PC-9 (cell line): ENCODE data around the gene CD59. TPM values are rescaled to one million over a fixed set of nuclear protein-coding genes. Genes with fewer than 3 reads are reported as not detected.

ENCODE experiments used
- BruUV-seq: library from RNA; stranded (reverse); fragments of 400-500 nt; replicated peaks from 2 replicates; lab custom pipeline; 2021; lab: Mats Ljungman, UMichigan
- CTCF ChIA-PET: fragments of 300-600 bp; sonication (Branson Sonifier 250); formaldehyde crosslinking; loops from one replicate; lab custom pipeline; 2022; ENCODE audit warnings: antibody characterized with exemption; lab: Charles Lee
- POLR2A ChIA-PET: fragments of 300-600 bp; sonication (Branson Sonifier 250); formaldehyde crosslinking; loops from one replicate; lab custom pipeline; 2022; ENCODE audit warnings: antibody characterized with exemption; ENCODE audit not compliant: unreplicated experiment; lab: Charles Lee
- DNase-seq, 2 experiments: peaks; one replicate each; pipeline versions ENCODE4 v3.0.0 to v3.0.0-alpha.2; 2015 to 2022; ENCODE audit warnings: mixed read lengths in 1 of 2
- H2AFZ ChIP-seq: fragments of 200-600 bp; sonication (generic); 2 replicates; pipeline ENCODE4 v1.8.1; 2017; ENCODE audit warnings: antibody characterized with exemption
- H3F3A ChIP-seq: fragments of 200-600 bp; sonication (generic); 2 replicates; pipeline ENCODE4 v1.8.1; 2017; ENCODE audit warnings: antibody characterized with exemption, mild to moderate bottlenecking, low read depth; ENCODE audit not compliant: insufficient read depth
- H3K27ac ChIP-seq: fragments of 200-600 bp; sonication (generic); 2 replicates; pipeline ENCODE4 v1.6.1; 2016; ENCODE audit warnings: mixed run types
- H3K27me3 ChIP-seq: fragments of 200-600 bp; sonication (generic); 2 replicates; pipeline ENCODE4 v1.6.1; 2016; ENCODE audit warnings: low read depth, mixed run types; ENCODE audit not compliant: insufficient read depth
- H3K36me3 ChIP-seq: fragments of 200-600 bp; sonication (generic); 2 replicates; pipeline ENCODE4 v1.6.1; 2016; ENCODE audit warnings: low read depth, mixed run types
- H3K4me1 ChIP-seq: fragments of 200-600 bp; sonication (generic); replicated peaks from 2 replicates; pipeline ENCODE4 v1.6.1; 2016; ENCODE audit warnings: mixed run types; ENCODE audit not compliant: insufficient read depth
- H3K4me2 ChIP-seq: fragments of 200-600 bp; sonication (generic); 2 replicates; pipeline ENCODE4 v1.6.1; 2017; ENCODE audit warnings: mixed run types
- H3K4me3 ChIP-seq: fragments of 200-600 bp; sonication (generic); 2 replicates; pipeline ENCODE4 v1.6.1; 2016; ENCODE audit warnings: mixed run types
- H3K79me2 ChIP-seq: fragments of 200-600 bp; sonication (generic); 2 replicates; pipeline ENCODE4 v1.6.1; 2017; ENCODE audit warnings: low read depth, mixed run types
- H3K9me2 ChIP-seq: fragments of 200-600 bp; sonication (generic); 2 replicates; pipeline ENCODE4 v1.8.1; 2017; ENCODE audit warnings: mild to moderate bottlenecking; ENCODE audit not compliant: insufficient read depth
- H3K9me3 ChIP-seq: fragments of 200-600 bp; sonication (generic); 2 replicates; pipeline ENCODE4 v1.8.1; 2016; ENCODE audit warnings: low read depth; ENCODE audit not compliant: insufficient read depth
- H4K20me1 ChIP-seq: fragments of 200-600 bp; sonication (generic); 2 replicates; pipeline ENCODE4 v1.8.1; 2017; ENCODE audit not compliant: insufficient read depth
- EZH2 ChIP-seq: fragments of 200-600 bp; sonication (generic); IDR thresholded peaks from 2 replicates; pipeline ENCODE4 v1.8.0; 2017; ENCODE audit warnings: antibody characterized with exemption, low read depth
- intact Hi-C: fragments of 100-400 bp; cut with micrococcal nuclease; formaldehyde crosslinking; loops from one replicate; pipeline ENCODE4 v1.10.0; 2022; ENCODE audit not compliant: unreplicated experiment
- total RNA-seq: library from RNA; stranded (reverse); gene quantifications from 2 replicates; pipeline ENCODE4 v1.2.3, GENCODE V29; 2021
- TF ChIP-seq, protein P1 (sequence below): fragments of 200-600 bp; sonication (generic); conservative IDR thresholded peaks from 2 replicates; pipeline ENCODE4 v1.6.1; 2017; ENCODE audit warnings: mixed run types, antibody characterized with exemption, mild to moderate bottlenecking, moderate library complexity

Gene CD59
- total RNA-seq, 1 experiment from 2014 or later, result 291 TPM

DNA sequence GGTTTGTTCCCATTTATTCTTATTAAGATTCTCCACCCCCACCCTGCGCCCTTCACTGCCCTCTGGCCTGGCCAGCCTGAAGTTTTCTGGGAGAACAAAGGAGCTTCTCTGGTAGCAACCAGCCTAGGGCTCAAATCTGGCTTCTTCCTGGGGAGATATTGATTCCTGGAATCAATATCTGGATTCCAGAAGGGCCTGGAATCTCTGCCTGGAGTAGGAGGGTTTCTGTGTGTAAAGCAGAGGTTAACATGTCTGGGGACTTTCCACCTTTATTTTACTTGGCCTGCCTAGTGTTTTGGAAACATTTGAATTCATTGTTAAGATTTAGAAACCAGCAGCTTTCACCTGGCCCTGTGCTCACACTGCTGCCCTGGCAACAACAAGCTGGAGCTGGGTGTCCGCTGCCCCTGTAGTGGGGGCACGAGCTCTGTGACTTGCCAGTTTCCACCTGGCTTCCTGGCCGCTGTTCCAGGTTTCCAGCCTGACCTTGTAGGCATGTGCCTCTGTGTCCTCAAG, 41.1 kb downstream of the CD59 start:
- Histone ChIP-seq H3K27ac (no peak overlapping the region), H3K36me3 (no peaks in the 10 kb centered on the region), H3K4me2 (no peak overlapping the region), H3K4me1 (peaks cover 72% of the 10 kb centered on the region), H3K79me2 (no peaks in the 10 kb centered on the region), H3K9me3 (no peaks in the 10 kb centered on the region), H4K20me1 (no peaks in the 10 kb centered on the region), H3K27me3 (no peaks in the 10 kb centered on the region), H3K4me3 (no peak overlapping the region), H3K9me2 (no peaks in the 10 kb centered on the region), H2AFZ (no peak overlapping the region), H3F3A (peaks cover 33% of the 10 kb centered on the region)
- TF ChIP-seq EZH2, result no peak
- TF ChIP-seq, protein P1, sequence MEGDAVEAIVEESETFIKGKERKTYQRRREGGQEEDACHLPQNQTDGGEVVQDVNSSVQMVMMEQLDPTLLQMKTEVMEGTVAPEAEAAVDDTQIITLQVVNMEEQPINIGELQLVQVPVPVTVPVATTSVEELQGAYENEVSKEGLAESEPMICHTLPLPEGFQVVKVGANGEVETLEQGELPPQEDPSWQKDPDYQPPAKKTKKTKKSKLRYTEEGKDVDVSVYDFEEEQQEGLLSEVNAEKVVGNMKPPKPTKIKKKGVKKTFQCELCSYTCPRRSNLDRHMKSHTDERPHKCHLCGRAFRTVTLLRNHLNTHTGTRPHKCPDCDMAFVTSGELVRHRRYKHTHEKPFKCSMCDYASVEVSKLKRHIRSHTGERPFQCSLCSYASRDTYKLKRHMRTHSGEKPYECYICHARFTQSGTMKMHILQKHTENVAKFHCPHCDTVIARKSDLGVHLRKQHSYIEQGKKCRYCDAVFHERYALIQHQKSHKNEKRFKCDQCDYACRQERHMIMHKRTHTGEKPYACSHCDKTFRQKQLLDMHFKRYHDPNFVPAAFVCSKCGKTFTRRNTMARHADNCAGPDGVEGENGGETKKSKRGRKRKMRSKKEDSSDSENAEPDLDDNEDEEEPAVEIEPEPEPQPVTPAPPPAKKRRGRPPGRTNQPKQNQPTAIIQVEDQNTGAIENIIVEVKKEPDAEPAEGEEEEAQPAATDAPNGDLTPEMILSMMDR, result no peak
- CTCF ChIA-PET, result interaction anchor here (0.7 to 1.5 kb wide), 2 partner anchors 47 to 353 kb away, joined by 3 to 5 read pairs; no protein-coding TSS in a partner anchor
- intact Hi-C loops, result no loop called here
- POLR2A ChIA-PET, result no interaction called here
- DNase-seq, result no peak
- no TSS peak for BruUV-seq

DNA sequence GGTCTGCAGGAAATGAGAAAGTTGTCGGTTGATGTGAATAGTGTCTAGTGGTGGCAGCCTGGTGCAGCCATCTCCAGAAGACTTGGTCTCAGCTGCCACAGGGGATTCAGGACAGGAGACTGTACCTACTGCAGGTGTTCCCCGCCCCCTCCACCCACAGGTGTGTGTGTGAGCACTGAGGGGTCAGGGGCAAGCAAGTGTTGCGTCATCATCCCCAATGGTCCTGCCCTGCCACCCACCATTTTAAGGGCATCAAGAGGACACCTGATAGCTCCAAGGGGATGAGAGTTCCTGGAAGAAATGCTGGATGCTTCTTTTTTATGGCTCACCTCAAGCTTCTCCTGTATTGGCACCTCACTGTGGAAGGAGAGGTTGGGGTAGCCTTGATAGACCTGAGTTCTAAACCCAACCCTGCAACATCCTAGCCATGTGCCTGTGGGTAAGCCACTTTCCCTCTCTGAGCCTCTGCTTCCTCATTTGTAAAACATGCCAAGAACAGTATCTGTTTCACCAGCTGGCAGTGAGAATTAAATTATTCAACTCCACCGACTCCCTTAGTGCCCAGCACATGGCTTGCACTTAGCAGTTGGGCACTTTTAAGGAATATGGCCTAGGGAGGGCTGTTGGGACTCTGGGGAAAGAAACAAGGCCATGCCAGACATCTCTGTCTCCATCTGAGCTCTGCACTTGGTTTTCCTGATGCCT, 41.7 kb downstream of the CD59 start:
- Histone ChIP-seq H4K20me1 (no peaks in the 10 kb centered on the region), H3K4me3 (no peak overlapping the region), H3K9me3 (no peaks in the 10 kb centered on the region), H3K27ac (no peak overlapping the region), H3F3A (peaks cover 39% of the 10 kb centered on the region), H3K9me2 (no peaks in the 10 kb centered on the region), H3K79me2 (no peaks in the 10 kb centered on the region), H3K27me3 (no peaks in the 10 kb centered on the region), H2AFZ (no peak overlapping the region), H3K4me2 (no peak overlapping the region), H3K4me1 (peaks cover 72% of the 10 kb centered on the region), H3K36me3 (no peaks in the 10 kb centered on the region)
- DNase-seq, result peak in 1 of 2 experiments; percentile 35
- ChIA-PET POLR2A (no interaction called here), CTCF (interaction anchor here (0.7 kb wide), 1 partner anchor 352 kb away, joined by 3 read pairs; no protein-coding TSS in a partner anchor)
- no peak for TF ChIP-seq EZH2
- TF ChIP-seq, protein P1, result no peak
- no TSS peak for BruUV-seq
- intact Hi-C loops, result loop anchor here (5.0 kb wide), 1 partner anchor 437 kb away; the partner anchor contains the start of gene HIPK3

DNA sequence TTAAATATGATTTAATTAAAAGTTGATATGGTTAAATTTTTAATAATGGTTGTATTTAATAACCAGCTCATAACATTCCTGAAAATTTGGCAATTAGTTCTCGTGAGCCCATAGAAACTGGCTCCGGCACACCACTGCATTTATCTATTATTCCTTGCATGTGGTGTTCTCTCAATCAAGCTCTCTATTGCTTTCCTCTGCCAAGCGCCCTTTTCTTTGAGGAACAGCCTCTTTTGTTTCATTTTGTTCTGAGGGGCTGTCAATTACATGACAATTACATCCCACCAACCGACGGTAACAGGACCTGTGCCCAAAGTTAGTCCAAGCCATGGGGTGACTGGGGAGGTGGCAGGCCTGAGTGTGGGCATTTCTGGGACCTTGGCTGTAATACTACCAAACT, 43.7 kb downstream of the CD59 start:
- H3K27ac ChIP-seq, result peak overlapping the region; percentile 99
- peak overlapping the region; percentile 81 for H3K4me2 ChIP-seq
- no peak overlapping the region for H3K4me3 ChIP-seq
- no peak for DNase-seq
- peaks cover 92% of the 10 kb centered on the region for H3K4me1 ChIP-seq
- H3K79me2 ChIP-seq, result no peaks in the 10 kb centered on the region
- POLR2A ChIA-PET, result interaction anchor here (0.6 to 1.3 kb wide), 7 partner anchors 9 to 529 kb away, joined by 4 to 73 read pairs (median 8); partner anchors contain the start of gene CD59
- H3K9me3 ChIP-seq, result 0 out of 2 replicates have a peak, but pooled peaks cover under 1% of the 10 kb centered on the region
- CTCF ChIA-PET, result interaction anchor here (0.6 to 1.7 kb wide), 4 partner anchors 9 to 59 kb away, joined by 3 to 8 read pairs (median 4); partner anchors contain the start of gene C11orf91
- intact Hi-C loops, result loop anchor here (1.0 to 5.0 kb wide), 2 partner anchors 44 to 435 kb away; partner anchors contain the start of genes CD59 and HIPK3
- BruUV-seq, result no TSS peak
- no peaks in the 10 kb centered on the region for H3K9me2 ChIP-seq
- H3F3A ChIP-seq, result peaks cover 57% of the 10 kb centered on the region
- TF ChIP-seq EZH2, result no peak
- TF ChIP-seq, protein P1, result no peak
- H4K20me1 ChIP-seq, result no peaks in the 10 kb centered on the region
- H3K27me3 ChIP-seq, result no peaks in the 10 kb centered on the region
- H3K36me3 ChIP-seq, result no peaks in the 10 kb centered on the region
- H2AFZ ChIP-seq, result no peak overlapping the region
